Neural cell (in vitro differentiated cells): ENCODE results near the gene S1PR4.

Experiments
- CTCF ChIP-seq: fragments of 450-650 bp; IDR thresholded peaks from 2 replicates; pipeline ENCODE4 v1.5.1; 2014; ENCODE audit warnings: antibody characterized with exemption, mild to moderate bottlenecking, moderate library complexity; ENCODE audit not compliant: poor library complexity, severe bottlenecking
- EZH2 ChIP-seq: fragments of 200-600, 300-800 bp; shearing (Covaris generic), sonication (generic); IDR thresholded peaks from 2 replicates; pipeline ENCODE4 v1.6.1; 2014; ENCODE audit warnings: antibody characterized with exemption, low read length, borderline replicate concordance, mild to moderate bottlenecking; ENCODE audit not compliant: insufficient read depth, poor library complexity, severe bottlenecking
- POLR2AphosphoS5 ChIP-seq: IDR thresholded peaks from 2 replicates; pipeline ENCODE4 v1.6.1; 2012
- REST ChIP-seq: IDR thresholded peaks from 2 replicates; pipeline ENCODE4 v1.6.1; 2012; ENCODE audit warnings: borderline replicate concordance

GRCh38 chr19:3192684-3193083 lies 14.1 kb downstream of the S1PR4 start:
- TF ChIP-seq CTCF (no peak), EZH2 (no peak), POLR2AphosphoS5 (no peak), REST (no peak)
